NCI-H1436 (cell line): ENCODE data around the gene KRTAP10-3.

Experiments used
- DNase-seq: peaks from one replicate; lab custom pipeline; 2025; lab: John Stamatoyannopoulos, UW

Gene KRTAP10-3

DNA sequence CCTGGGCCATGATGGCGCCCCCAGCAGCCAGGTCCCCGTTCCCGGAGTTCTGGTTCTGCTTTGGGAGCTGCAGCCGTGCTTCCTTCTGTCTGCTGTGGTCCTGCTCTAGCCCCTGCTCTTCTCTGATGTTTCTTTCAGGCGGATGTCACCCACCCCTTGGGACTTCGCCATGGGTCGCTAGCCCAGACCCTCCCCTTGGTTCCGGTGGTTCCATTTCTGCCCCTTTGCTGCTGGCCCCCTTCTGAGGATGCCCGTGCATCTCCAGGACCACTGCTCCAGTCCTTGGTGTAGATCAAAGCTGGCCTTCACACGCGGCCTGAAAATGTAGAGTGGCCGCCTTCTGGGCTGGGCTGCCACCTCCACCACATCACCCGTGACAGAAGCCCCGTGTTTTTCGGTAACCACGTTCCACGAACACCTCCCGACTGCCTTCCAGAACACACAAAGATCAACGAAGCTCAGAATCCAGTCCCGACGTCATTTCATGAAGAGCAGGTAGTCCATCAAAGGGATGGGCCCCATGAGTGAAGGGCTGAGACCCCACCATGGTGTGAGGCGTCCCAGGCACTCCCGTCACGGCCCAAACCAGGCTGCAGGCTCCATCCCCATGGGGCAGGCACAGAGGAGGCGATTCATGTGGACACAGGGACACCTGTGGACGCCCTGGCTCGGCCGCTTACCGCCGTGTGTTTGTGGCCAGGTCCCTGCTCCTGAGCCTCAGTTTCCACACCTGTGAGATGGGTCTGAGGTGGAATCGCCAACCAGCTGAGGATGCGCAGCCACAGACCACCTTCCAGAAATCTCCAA lies 43.0 kb downstream of the KRTAP10-3 start:
- DNase-seq = no peak

DNA sequence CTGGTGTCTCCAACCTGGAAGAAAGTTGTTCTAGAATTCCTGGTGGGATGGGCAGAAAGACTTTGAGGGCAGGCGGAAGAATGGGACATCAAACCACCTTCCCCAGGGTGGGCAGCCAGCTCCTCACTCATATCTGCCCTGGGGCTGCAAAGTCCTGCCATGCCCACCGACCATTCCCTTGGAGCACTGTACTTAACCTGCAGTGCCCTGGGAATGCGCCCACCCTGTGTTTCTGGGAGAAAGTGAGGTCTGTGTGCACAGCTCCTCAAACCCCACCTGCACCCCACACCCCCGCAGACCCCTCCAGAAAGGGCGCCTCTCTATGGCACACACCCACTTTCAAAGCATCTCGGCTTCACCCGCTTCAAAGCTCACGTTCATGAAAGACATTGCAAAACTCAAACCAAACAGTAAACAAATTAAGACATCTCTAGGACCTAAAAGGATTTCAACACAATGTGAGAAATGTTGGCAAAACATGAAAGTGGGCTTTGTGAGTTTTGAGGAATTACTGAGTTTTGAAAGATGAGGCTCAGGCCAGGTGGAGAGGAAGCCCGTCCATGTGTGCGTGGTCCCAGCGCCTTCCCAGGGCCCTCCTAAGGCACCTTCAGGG lies 43.7 kb downstream of the KRTAP10-3 start:
- no peak for DNase-seq

DNA sequence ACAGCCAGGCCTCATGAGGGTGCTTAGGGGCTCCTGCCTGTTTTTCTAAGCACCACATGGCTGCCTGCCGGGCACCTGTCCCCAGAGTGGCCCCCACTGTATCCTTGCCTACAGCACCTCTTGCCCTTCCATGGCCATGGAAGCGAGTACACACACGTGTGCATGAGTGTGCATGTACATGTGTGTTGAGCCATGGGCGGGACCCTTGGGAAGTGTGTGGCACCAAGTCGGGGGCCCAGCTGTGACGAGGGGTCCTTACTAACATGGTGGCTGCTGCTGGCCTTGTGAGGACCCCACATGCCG lies 44.4 kb downstream of the KRTAP10-3 start:
- no peak for DNase-seq

- peak; percentile 65 for DNase-seq
Observed at GRCh38 chr21:44513389-44514217, 45.0 kb downstream of the KRTAP10-3 start.

- DNase-seq = no peak
Observed at GRCh38 chr21:44512496-44513388, 45.9 kb downstream of the KRTAP10-3 start.

DNA sequence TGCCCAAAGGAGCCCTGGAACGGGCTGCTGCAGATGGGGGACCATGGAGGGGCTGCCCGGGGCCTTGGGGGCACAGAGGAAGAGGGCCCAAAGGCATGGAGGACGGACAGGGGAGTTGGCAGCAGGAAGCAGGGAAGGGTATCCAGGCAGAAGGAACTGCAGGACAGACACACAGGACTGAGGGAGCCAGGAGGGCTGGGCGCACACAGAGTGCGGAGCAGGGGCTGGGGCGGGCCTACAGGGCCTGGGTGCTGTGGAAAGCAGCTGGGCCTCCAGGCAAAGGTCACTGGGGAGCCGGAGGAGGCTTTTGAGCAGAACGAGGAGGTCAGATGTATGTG lies 46.7 kb downstream of the KRTAP10-3 start:
- DNase-seq = no peak

GRCh38 chr21:44511219-44511937 lies 47.2 kb downstream of the KRTAP10-3 start:
- no peak for DNase-seq

DNA sequence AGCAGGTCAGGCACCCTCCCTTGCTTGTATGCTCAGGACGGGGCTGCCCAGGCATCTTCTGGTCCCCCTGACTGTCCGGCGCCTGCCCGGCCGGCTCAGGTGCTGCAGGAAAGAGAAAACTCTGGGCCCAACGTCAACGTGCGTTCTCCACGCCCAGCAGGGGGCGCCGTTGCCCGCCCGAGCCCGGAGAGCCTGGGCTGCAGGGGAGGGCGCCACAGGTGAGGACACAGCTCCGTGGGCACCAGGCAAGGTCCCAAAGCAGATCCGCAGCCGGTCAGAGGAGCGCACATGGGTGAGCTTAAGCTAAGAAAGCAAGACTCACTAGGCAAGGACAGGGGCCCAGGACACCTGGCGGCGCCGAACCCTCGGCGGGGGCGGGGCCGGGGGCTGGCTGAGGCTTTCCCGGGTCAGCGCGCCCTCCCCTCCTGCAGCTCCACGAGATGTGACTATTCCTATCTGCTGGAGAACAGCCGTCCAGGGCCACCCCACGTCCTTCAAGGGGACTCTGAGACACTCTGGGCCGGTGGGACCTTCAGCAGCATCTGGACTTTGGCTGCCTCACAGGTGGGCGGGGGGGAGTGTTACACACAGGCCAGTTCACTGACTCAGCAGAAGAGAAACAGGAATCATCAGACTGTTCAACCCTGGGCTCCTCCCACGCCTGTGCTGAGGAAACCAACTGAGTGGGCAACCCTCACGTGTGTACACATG lies 47.9 kb downstream of the KRTAP10-3 start:
- DNase-seq = peak; percentile 76

DNA sequence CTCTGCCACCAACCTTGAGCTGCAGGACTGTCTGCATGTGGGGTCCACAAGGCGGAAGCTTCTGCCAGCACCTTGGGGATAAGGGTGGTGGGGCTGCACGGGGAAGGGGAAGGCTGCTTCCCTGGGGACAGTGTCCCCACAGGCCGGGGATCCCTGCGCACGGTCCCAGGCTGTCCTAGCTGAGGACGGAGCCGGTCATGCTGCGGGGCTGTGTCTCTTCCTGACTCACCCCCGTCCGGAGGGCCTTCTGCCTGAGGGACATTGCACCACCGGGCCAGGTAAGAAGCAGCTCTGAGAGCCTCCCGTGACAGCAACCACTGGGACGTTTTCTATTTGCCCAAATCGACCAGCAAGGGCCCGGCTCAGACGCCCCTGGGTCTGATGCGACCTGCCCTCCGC lies 48.5 kb downstream of the KRTAP10-3 start:
- DNase-seq = no peak

DNA sequence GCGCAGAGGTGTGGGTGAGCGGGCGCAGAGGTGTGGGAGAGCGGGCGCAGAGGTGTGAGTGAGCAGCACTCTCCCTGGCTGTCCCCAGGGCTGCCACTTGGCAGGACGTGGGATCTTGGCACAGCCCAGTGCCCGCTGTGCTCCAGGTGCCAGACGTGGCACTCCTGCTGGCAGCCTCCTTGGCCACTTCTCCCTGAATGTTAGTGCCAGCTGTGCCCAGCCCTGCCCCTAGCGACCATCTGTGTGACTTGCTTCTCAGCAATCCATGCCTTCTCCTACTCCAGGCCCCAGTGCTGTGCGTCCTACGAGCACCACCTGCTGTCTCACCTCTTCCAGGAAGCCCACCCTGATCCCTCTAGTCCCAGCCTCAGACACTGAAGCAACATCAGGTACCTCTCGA lies 49.1 kb downstream of the KRTAP10-3 start:
- DNase-seq = no peak

DNA sequence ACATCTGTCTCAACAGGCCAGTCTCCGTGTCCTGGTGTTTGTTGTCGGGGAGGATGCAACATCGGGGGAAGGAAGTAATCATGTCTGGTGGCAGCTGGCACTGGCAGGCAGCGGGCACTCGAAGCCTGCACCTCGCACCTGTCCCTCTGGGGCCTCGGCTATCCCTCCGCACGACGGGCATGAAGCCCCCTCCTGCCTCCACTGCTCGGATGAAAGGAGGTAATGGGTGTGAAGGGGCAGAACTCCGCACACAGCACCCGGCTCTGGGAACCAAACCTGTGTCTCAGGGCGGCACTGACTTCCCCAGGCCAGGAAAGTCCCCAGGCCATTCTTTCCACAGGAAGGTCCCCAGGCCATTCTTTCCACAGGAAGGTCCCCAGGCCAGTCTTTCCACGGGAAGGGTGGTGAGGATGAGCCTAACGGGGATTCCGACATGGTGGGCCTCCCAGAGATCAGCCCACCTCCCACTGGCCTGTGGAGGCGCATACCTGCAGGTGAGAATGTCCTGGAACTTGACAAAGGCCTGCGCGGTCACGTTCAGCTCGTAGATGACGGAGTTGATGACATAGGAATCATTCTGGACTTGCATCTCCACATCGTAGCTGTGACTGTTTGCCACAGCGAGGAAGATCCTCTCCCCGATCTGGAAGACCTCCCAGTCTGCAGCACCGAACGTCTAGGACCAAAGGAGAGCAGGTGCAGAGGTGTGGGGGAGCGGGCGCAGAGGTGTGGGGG lies 49.7 kb downstream of the KRTAP10-3 start:
- no peak for DNase-seq

GRCh38 chr21:44508426-44508710 lies 50.2 kb downstream of the KRTAP10-3 start:
- no peak for DNase-seq
